GM19463 (cell line): ENCODE results near the gene NAALAD2.
"Not testable (repeated sequence)": the region's sequence is repeated elsewhere in the genome, so short reads cannot be mapped to it uniquely, and the experiment has no call there.

Source experiments
- ATAC-seq: cut with Tn5 transposase; IDR thresholded peaks from one replicate; pipeline ENCODE4 v1.9.1; 2021; ENCODE audit warnings: mild to moderate bottlenecking, moderate library complexity; ENCODE audit not compliant: unreplicated experiment

The NAALAD2 gene

DNA sequence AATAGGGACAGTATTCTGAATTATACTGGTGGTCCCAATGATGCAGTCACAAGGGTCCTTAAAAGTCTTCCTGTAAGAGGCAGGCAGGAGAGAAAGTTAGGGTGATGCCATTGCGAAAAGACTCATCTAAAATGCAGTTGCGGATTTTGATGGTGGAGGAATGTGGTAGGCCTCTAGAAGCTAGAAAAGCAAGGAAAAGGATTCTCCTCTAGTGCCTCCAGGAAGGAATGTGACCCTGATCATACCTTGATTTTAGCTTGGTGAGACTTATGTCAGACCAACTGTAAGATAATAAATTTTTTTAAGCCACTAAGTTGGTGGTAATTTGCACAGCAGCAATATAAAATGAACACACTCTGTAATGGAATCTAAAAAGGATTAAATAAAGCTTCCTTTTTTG, 54.5 kb downstream of the NAALAD2 start:
- ATAC-seq, result no peak

DNA sequence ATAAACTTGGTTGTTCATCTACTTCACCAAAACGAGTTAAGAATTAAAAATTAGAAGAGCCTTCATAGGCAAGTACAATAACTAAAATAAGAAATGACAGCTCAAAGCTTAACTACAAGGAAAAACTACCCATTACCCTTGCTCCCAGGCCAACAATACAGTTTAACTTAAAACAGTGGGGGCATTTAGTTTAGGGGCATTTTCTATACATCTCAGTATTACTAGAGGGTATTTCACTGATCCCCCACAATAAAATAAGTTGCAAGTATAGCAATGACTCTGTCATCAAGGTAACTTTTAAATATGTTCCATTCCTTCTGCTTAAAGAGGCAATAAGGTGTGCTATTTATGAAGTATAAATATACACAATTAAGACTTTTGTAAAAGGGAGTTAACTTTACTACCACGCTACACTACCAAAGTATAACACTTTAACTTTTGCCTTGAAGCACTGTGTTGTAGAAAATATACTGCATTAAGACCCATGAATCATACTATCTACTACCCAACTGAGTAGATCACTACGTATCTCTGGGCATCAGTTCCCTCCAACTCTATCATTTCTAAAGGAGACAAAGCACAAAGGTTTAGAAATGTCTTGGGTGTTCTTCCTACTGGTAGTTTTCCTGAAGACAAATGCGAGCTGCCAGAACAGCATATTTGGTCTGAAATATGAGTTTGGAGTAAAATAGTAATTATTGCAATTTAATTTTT, 58.6 kb downstream of the NAALAD2 start:
- no peak for ATAC-seq

DNA sequence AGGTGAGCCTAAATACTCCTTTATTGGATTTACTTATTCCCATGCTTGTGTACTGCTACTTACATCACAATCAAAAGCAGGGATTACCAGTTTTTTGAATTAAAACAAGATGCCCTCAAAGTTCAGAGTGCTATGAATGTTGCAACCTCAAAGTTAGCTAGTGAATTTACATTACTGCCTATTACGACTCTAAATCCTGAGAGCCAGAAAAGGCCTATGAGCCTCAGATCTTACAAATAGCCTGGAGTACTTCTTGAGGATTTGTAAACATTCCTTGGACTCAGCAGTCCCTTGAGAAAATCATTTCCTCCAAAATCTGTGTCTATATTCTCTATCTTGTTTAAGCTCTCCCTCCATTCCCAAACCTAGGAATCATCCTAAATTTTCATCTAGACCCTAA, 62.9 kb downstream of the NAALAD2 start:
- ATAC-seq, result no peak

- no peak for ATAC-seq
Observed at GRCh38 chr11:90202342-90202741, 67.9 kb downstream of the NAALAD2 start.

DNA sequence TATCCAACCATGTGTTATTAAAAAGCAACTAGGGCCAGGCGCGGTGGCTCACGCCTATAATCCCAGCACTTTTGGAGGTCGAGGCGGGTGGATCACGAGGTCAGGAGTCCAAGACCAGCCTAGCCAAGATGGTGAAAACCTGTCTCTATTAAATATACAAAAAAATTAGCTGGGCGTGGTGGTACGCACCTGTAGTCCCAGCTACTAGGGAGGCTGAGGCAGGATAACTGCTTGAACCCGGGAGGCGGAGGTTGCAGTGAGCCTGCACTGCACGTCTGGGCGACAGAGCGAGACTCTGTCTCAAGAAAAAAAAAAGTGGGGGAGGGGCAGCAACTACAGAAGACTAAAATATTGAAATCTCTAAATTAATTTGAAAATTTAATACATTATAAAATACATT, 69.9 kb downstream of the NAALAD2 start:
- no peak for ATAC-seq

GRCh38 chr11:90204832-90205646, 70.6 kb downstream of the NAALAD2 start:
- peak; percentile 78 for ATAC-seq

- ATAC-seq, result not testable (repeated sequence)
Observed at GRCh38 chr11:90207992-90208391, 73.5 kb downstream of the NAALAD2 start.

GRCh38 chr11:90208857-90209256, 74.4 kb downstream of the NAALAD2 start:
- ATAC-seq, result no peak

GRCh38 chr11:90213322-90213721, 78.9 kb downstream of the NAALAD2 start:
- no peak for ATAC-seq

GRCh38 chr11:90216611-90217010, 82.1 kb downstream of the NAALAD2 start:
- no peak for ATAC-seq

DNA sequence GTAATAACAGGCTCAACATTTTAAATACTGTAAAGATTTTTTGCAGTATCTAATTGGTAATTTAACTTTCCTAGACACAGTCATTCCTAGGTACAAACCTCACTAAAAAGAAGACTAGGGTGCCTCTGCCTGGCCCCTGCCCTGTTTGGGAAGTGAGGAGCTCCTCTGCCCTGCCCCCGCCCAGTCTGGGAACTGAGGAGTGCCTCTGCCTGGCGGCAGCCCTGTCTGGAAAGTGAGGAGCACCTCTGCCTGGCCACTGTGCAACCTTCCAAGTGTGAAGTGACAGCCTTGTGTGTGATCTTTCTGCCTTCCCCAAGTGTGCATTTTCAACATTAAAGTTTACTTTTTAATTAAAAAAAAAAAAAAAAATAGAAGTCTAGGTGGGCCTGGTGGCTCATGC, 84.1 kb downstream of the NAALAD2 start:
- no peak for ATAC-seq

DNA sequence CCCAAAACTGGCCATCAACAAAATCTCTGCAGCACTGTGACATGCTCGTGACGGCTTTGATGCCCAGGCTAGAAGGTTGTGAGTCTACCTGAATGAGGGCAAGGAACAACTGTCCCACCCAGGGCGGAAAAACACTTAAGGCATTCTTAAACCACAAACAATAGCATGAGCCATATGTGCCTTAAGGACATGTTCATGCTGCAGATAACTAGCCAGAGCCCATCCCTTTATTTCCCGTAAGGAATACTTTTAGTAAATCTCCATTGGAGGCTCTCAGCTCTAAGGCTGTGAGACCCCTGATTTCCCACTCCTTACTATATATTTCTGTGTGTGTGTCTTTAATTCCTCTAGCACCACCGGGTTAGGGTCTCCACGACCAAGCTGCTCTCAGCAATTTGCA, 85.0 kb downstream of the NAALAD2 start:
- ATAC-seq, result no peak

- ATAC-seq, result no peak
Observed at GRCh38 chr11:90220391-90220790, 85.9 kb downstream of the NAALAD2 start.

GRCh38 chr11:90221803-90222458, 87.5 kb downstream of the NAALAD2 start:
- ATAC-seq, result peak; percentile 6

GRCh38 chr11:90222459-90223247, 88.2 kb downstream of the NAALAD2 start, which contains the start of gene CHORDC1:
Gene CHORDC1 (minus strand): TSS chr11:90223049. CDS start chr11:90222954, 95 bp downstream.
- ATAC-seq, result peak; percentile 89

DNA sequence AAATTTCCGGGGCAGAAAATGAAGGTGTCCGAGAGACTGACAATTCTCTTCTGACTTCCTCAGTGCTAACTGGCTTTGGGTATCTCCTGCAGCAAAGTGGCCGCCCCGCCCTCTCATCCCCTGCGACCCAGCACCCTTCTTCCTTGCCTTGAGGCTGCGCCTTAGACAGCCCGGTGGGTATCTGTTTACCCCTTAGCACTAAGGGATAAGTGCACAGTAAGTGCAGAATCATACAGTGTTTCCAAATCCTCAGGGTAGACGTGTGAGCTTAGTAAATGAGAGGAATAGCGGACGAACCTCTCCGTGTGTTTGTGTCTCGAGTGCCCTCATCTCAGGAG, 88.8 kb downstream of the NAALAD2 start:
- peak; percentile 45 for ATAC-seq

DNA sequence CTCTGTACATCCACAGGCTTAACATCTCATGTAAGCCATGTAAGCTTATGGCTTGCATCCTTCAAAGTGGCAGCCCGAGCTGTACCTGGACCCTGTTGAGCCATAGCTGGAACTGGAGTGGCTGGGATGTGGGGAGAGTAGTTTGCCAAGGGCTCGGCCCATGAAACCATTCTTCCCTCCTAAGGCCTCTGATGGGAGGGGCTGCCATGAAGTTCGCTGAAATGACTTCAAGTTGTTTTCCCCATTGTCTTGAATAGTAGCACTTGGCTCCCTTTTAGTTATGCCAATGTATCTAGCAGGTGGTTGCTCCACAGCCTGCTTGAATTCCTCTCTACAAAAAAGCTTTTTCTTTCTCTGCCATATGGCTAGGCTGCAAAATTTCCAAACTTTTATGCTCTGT, 93.6 kb downstream of the NAALAD2 start:
- ATAC-seq, result no peak

DNA sequence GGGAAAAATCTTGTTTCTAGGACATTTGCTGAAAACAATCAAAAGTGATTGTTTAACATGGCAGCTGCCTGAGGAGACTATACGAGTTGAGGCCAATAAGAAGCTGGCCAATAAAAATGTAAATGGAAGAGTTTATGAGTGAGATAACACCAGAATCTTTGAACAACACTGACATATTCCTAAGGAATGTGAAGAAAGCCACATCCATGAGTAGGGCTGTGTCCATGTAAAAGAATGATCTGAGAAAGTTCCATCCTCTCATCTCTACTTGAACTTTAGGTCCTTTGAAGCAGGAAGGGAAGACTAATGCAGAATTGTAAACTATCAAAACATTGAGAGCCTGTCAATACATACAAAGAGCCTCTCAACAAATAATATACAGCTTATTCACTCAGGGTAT, 95.3 kb downstream of the NAALAD2 start:
- ATAC-seq, result no peak

DNA sequence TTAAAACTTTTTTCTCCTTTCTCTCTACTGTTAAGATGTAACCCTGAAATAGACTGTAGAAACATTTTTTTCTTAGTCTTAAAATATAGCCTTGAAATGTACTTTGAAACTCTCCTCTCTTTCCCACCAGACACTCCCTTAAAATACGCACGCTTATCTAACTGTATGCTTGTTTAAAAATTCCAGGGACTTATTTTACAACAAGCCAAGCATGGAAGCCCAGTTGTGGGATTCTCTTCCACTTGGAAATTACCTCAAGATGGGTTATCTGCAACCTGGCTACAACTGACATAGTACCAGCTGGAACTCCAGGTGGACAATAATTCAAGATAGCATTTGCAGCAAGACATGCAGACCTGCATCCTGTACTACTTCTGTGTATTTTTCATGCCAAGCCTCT, 100.5 kb downstream of the NAALAD2 start:
- ATAC-seq, result no peak

DNA sequence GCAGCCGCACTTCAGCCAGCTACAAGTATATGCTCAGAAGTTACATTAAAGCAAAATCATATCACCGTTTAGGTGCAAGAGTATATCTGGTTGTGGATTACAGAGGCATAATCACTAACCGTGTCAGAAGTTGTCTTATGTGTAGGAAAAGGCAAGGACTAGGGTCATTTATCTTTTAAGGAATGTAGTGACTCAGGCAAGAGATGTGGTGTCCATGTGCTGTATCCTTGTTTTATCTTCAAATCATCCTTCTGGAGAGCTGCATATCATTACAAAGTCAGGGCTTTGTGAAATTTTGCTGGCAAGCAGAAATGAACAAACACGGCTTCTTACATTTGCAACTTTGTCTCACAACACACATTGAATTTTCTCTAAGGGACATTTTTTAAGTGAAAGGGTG, 101.1 kb downstream of the NAALAD2 start:
- ATAC-seq, result no peak

DNA sequence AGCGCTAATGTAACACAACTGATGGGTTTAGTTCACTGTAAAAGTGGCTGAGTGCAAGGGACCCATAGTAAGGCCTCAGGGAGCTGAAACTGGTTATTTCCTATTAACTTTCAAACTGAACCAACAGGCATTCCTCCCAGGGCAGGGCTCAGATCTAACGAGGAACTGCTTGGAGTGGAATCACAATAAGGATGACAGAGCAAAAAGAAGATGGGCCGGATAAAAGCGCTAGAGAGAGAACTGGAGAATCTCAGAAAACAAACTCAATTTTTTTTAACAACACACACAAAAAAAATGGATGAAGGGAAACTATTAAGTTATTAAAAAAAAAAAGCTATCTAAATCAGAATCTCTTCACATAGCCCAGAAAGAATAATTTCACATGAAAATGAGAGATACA, 102.5 kb downstream of the NAALAD2 start:
- no peak for ATAC-seq
